H9 (cell line): ENCODE results near the gene PTPRK. TPM values are rescaled to one million over a fixed set of nuclear protein-coding genes. Genes with fewer than 3 reads are reported as not detected.

ENCODE experiments used
- DNase-seq: peaks from one replicate; pipeline ENCODE4 v3.0.0-alpha.2; 2017
- H2AFZ ChIP-seq: one replicate; pipeline ENCODE4 v1.6.1; 2013; ENCODE audit warnings: mild to moderate bottlenecking, low read length, control low read depth, moderate library complexity
- H2AK5ac ChIP-seq: 2 replicates; pipeline ENCODE4 v1.6.1; 2013; ENCODE audit warnings: low read length, control low read depth, mixed read lengths; ENCODE audit not compliant: insufficient read length
- H2BK120ac ChIP-seq: one replicate; pipeline ENCODE4 v1.6.1; 2013; ENCODE audit warnings: low read depth, mild to moderate bottlenecking, low read length, control low read depth, inconsistent platforms; ENCODE audit not compliant: poor library complexity, severe bottlenecking
- H2BK12ac ChIP-seq: 2 replicates; pipeline ENCODE4 v1.6.1; 2013; ENCODE audit warnings: low read length, control low read depth, mixed read lengths, low read depth; ENCODE audit not compliant: insufficient read length
- H2BK15ac ChIP-seq: 2 replicates; pipeline ENCODE4 v1.6.1; 2013; ENCODE audit warnings: low read depth, low read length, control low read depth
- H2BK20ac ChIP-seq: one replicate; pipeline ENCODE4 v1.6.1; 2013; ENCODE audit warnings: low read depth, mild to moderate bottlenecking, low read length, control low read depth, inconsistent platforms; ENCODE audit not compliant: poor library complexity, severe bottlenecking
- H2BK5ac ChIP-seq: 2 replicates; pipeline ENCODE4 v1.6.1; 2013; ENCODE audit warnings: low read length, control low read depth, mixed read lengths; ENCODE audit not compliant: insufficient read length
- H3K14ac ChIP-seq: 2 replicates; pipeline ENCODE4 v1.6.1; 2013; ENCODE audit warnings: low read length, control low read depth; ENCODE audit not compliant: insufficient read depth
- H3K18ac ChIP-seq: 2 replicates; pipeline ENCODE4 v1.6.1; 2013; ENCODE audit warnings: low read depth, mild to moderate bottlenecking, mixed read lengths, low read length, control low read depth; ENCODE audit not compliant: insufficient read length
- H3K23ac ChIP-seq: 2 replicates; pipeline ENCODE4 v1.6.1; 2013; ENCODE audit warnings: low read length, control low read depth, mixed read lengths, low read depth; ENCODE audit not compliant: insufficient read length
- H3K23me2 ChIP-seq: 2 replicates; pipeline ENCODE4 v1.6.1; 2013; ENCODE audit warnings: low read depth, mild to moderate bottlenecking, mixed read lengths, low read length, control low read depth; ENCODE audit not compliant: insufficient read length, poor library complexity, severe bottlenecking
- H3K27ac ChIP-seq: 2 replicates; pipeline ENCODE4 v1.5.1; 2013; ENCODE audit warnings: low read length, control low read depth, mixed read lengths, low read depth; ENCODE audit not compliant: insufficient read length
- H3K27me3 ChIP-seq: 2 replicates; pipeline ENCODE4 v1.6.1; 2013; ENCODE audit warnings: low read length, control low read depth, inconsistent platforms; ENCODE audit not compliant: insufficient read depth
- H3K4ac ChIP-seq: 2 replicates; pipeline ENCODE4 v1.6.1; 2013; ENCODE audit warnings: low read depth, mild to moderate bottlenecking, control low read depth, inconsistent platforms, low read length, moderate library complexity
- H3K4me1 ChIP-seq: 2 replicates; pipeline ENCODE4 v1.6.1; 2013; ENCODE audit warnings: low read length, control low read depth, inconsistent platforms; ENCODE audit not compliant: insufficient read depth
- H3K4me2 ChIP-seq: 2 replicates; pipeline ENCODE4 v1.6.1; 2013; ENCODE audit warnings: low read length, control low read depth, mixed read lengths; ENCODE audit not compliant: insufficient read length, insufficient read depth
- H3K56ac ChIP-seq: 2 replicates; pipeline ENCODE4 v1.6.1; 2013; ENCODE audit warnings: low read depth, mild to moderate bottlenecking, mixed read lengths, low read length, control low read depth; ENCODE audit not compliant: insufficient read length
- H3K79me1 ChIP-seq: 2 replicates; pipeline ENCODE4 v1.6.1; 2013; ENCODE audit warnings: low read depth, mild to moderate bottlenecking, moderate library complexity, low read length, control low read depth, inconsistent platforms; ENCODE audit not compliant: insufficient read depth, poor library complexity, severe bottlenecking
- H3K79me2 ChIP-seq: 2 replicates; pipeline ENCODE4 v1.6.1; 2013; ENCODE audit warnings: low read length, control low read depth, inconsistent platforms; ENCODE audit not compliant: insufficient read depth
- H3K9ac ChIP-seq: 2 replicates; pipeline ENCODE4 v1.6.1; 2013; ENCODE audit warnings: low read length, control low read depth, mixed read lengths; ENCODE audit not compliant: insufficient read length; ENCODE audit errors: extremely low read depth
- H3K9me3 ChIP-seq: one replicate; pipeline ENCODE4 v1.6.1; 2013; ENCODE audit warnings: low read depth, low read length, inconsistent platforms; ENCODE audit not compliant: control insufficient read depth
- H3T11ph ChIP-seq: one replicate; pipeline ENCODE4 v1.6.1; 2013; ENCODE audit warnings: mild to moderate bottlenecking, low read length, control low read depth, inconsistent platforms
- H4K20me1 ChIP-seq: one replicate; pipeline ENCODE4 v1.6.1; 2013; ENCODE audit not compliant: control insufficient read depth, insufficient read length, insufficient read depth
- H4K5ac ChIP-seq: 2 replicates; pipeline ENCODE4 v1.6.1; 2013; ENCODE audit warnings: low read depth, mild to moderate bottlenecking, mixed read lengths, low read length, control low read depth; ENCODE audit not compliant: insufficient read length
- H4K8ac ChIP-seq: replicated peaks from 2 replicates; pipeline ENCODE4 v1.6.1; 2013; ENCODE audit warnings: low read length, control low read depth, mixed read lengths, low read depth; ENCODE audit not compliant: insufficient read length
- H4K91ac ChIP-seq: 2 replicates; pipeline ENCODE4 v1.6.1; 2013; ENCODE audit warnings: low read depth, mild to moderate bottlenecking, moderate library complexity, mixed read lengths, low read length, control low read depth; ENCODE audit not compliant: insufficient read length
- H3K27ac Mint-ChIP-seq, 3 experiments: 2 replicates in 2 of 3; 3 replicates in 1 of 3; pipeline ENCODE4 v1.8.0; 2020 to 2021; ENCODE audit warnings: mixed read lengths in 3 of 3, mild to moderate bottlenecking in 1 of 3, moderate library complexity in 1 of 3
- H3K27me3 Mint-ChIP-seq: 2 replicates; pipeline ENCODE4 v1.8.0; 2021; ENCODE audit warnings: low read depth, mild to moderate bottlenecking, moderate library complexity, mixed read lengths
- H3K36me3 Mint-ChIP-seq, 3 experiments: 2 replicates in 2 of 3; 3 replicates in 1 of 3; pipeline ENCODE4 v1.8.0; 2020 to 2021; ENCODE audit warnings: low read depth in 3 of 3, mixed read lengths in 3 of 3; ENCODE audit not compliant: insufficient read depth in 1 of 3
- H3K4me1 Mint-ChIP-seq, 2 experiments: 2 replicates each; pipeline ENCODE4 v1.8.0; 2020; ENCODE audit warnings: mixed read lengths in 2 of 2
- H3K4me3 Mint-ChIP-seq, 2 experiments: 2 replicates in 1 of 2; 3 replicates in 1 of 2; pipeline ENCODE4 v1.8.0; 2020 to 2021; ENCODE audit warnings: mild to moderate bottlenecking in 2 of 2, mixed read lengths in 2 of 2, moderate library complexity in 1 of 2
- H3K9me3 Mint-ChIP-seq, 2 experiments: 2 replicates in 1 of 2; 3 replicates in 1 of 2; pipeline ENCODE4 v1.8.0; 2020; ENCODE audit warnings: mild to moderate bottlenecking in 2 of 2, mixed read lengths in 2 of 2, moderate library complexity in 1 of 2
- WGBS: extraction: QIAGEN DNeasy Blood & Tissue Kit; methylation state at CpG from one replicate; pipeline ENCODE4 v1.1.7; 2013; ENCODE audit warnings: missing lambda C conversion rate, low lambda C conversion rate, mixed read lengths; ENCODE audit not compliant: insufficient read length; ENCODE audit errors: extremely low coverage; 5-methylcytosine and 5-hydroxymethylcytosine counted together
- total RNA-seq: library from RNA; stranded (reverse); gene quantifications from 2 replicates; pipeline ENCODE4 v1.2.1, GENCODE V29; 2021
- TF ChIP-seq, protein P1 (sequence below): fragments of 200-600 bp; sonication (generic); conservative IDR thresholded peaks from 3 replicates; pipeline ENCODE4 v1.8.0; 2021; ENCODE audit warnings: antibody characterized with exemption, mild to moderate bottlenecking

The PTPRK gene
- total RNA-seq, 1 experiment from 2014 or later = 47.9 TPM

DNA sequence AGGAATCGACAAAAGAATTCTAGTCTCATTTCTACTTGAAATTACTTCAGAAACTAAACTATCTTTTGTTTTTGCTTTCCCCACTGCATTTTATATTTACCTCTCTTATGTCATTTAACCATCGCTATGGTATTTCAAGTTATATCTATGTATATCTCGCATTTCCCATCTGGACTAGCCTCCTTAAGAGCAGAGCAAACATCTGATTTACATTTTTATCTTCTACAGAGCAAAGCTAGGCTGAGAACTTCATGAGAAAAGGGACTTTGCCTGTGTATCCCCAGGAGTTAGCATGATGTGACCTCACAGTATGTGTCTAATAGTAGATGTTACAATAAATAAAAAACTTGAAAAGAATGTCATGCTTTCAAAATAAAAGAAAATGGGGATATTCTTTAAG lies 201.2 kb downstream of the PTPRK start:
- no peaks in the 10 kb centered on the region for H3K9me3 ChIP-seq
- H3K18ac ChIP-seq = no peak overlapping the region
- no peak overlapping the region for H3K9ac ChIP-seq
- H3T11ph ChIP-seq = no peak overlapping the region
- H2AK5ac ChIP-seq = no peak overlapping the region
- no peak overlapping the region for H2BK20ac ChIP-seq
- Mint-ChIP-seq H3K4me1 (peaks cover 51 to 56% of the 10 kb centered on the region in 2 experiments), H3K9me3 (no peaks in the 10 kb centered on the region), H3K27me3 (no peaks in the 10 kb centered on the region), H3K36me3 (no peaks in the 10 kb centered on the region), H3K4me3 (no peak overlapping the region), H3K27ac (no peak overlapping the region)
- H3K4me2 ChIP-seq = no peak overlapping the region
- no peak overlapping the region for H4K91ac ChIP-seq
- H3K79me1 ChIP-seq = no peaks in the 10 kb centered on the region
- no peak overlapping the region for H4K8ac ChIP-seq
- no peak overlapping the region for H4K5ac ChIP-seq
- no peak overlapping the region for H2BK15ac ChIP-seq
- H3K56ac ChIP-seq = no peak overlapping the region
- TF ChIP-seq, protein P1, sequence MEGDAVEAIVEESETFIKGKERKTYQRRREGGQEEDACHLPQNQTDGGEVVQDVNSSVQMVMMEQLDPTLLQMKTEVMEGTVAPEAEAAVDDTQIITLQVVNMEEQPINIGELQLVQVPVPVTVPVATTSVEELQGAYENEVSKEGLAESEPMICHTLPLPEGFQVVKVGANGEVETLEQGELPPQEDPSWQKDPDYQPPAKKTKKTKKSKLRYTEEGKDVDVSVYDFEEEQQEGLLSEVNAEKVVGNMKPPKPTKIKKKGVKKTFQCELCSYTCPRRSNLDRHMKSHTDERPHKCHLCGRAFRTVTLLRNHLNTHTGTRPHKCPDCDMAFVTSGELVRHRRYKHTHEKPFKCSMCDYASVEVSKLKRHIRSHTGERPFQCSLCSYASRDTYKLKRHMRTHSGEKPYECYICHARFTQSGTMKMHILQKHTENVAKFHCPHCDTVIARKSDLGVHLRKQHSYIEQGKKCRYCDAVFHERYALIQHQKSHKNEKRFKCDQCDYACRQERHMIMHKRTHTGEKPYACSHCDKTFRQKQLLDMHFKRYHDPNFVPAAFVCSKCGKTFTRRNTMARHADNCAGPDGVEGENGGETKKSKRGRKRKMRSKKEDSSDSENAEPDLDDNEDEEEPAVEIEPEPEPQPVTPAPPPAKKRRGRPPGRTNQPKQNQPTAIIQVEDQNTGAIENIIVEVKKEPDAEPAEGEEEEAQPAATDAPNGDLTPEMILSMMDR = no peak
- no peaks in the 10 kb centered on the region for H3K4me1 ChIP-seq
- H3K23ac ChIP-seq = no peak overlapping the region
- no peaks in the 10 kb centered on the region for H4K20me1 ChIP-seq
- no peak overlapping the region for H2BK5ac ChIP-seq
- no peak overlapping the region for H3K14ac ChIP-seq
- no peak overlapping the region for H3K4ac ChIP-seq
- H2AFZ ChIP-seq = no peak overlapping the region
- H3K23me2 ChIP-seq = no peaks in the 10 kb centered on the region
- DNase-seq = no peak
- H3K27ac ChIP-seq = no peak overlapping the region
- no peak overlapping the region for H2BK120ac ChIP-seq
- WGBS = no CpG with 5 or more reads among the region's 3 CpGs
- H3K27me3 ChIP-seq = no peaks in the 10 kb centered on the region
- no peaks in the 10 kb centered on the region for H3K79me2 ChIP-seq
- H2BK12ac ChIP-seq = no peak overlapping the region
